Suprapubic skin (tissue), 4 donors: ENCODE measurements around the gene DUSP18.

Experiments
- EP300 ChIP-seq: sonication (generic); formaldehyde crosslinking; IDR thresholded peaks from one replicate; pipeline ENCODE4 v1.6.1; 2017; ENCODE audit warnings: antibody characterized with exemption
- POLR2A ChIP-seq, 2 donors: fragments of 450-650 bp; IDR thresholded peaks; one replicate each; pipeline ENCODE4 v1.6.1; 2017; ENCODE audit warnings: antibody characterized with exemption in 2 of 2, mild to moderate bottlenecking in 2 of 2, moderate library complexity in 2 of 2
- POLR2AphosphoS5 ChIP-seq, 3 donors: sonication (generic); formaldehyde crosslinking; IDR thresholded peaks; one replicate each; pipeline ENCODE4 v1.6.1; 2017; ENCODE audit warnings: antibody characterized with exemption in 3 of 3
- TF ChIP-seq, protein P1 (sequence below), 2 donors: fragments of 200-600 bp in 1 of 2; fragments of 450-650 bp in 1 of 2; sonication (generic) in 1 of 2; IDR thresholded peaks; one replicate each; pipeline ENCODE4 v1.5.1; 2016 to 2019; ENCODE audit warnings: antibody characterized with exemption in 2 of 2, mild to moderate bottlenecking in 1 of 2, moderate library complexity in 1 of 2

DNA sequence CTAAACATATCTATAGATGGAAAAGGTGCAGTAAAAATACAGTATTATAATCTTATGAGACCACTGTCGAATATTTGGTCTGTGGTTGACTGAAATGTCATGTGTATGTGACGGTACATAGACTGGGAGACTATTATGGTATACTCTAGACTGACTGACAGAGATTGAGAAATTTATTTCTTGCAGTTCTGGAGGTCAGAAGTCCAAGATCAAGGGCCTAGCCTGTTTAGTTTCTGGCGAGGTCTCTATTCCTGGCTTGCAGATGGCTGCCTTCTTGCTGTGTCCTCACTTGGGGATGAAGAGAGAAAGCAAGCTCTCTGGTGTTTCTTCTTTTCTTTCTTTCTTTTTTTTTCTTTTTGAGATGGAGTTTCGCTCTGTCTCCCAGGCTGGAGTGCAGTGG, 19.7 kb upstream of the DUSP18 start:
- TF ChIP-seq POLR2AphosphoS5 (IDR thresholded peaks at IDR 0.05) (no peak), POLR2A (IDR thresholded peaks at IDR 0.05) (no peak), EP300 (no peak)
- TF ChIP-seq, protein P1, sequence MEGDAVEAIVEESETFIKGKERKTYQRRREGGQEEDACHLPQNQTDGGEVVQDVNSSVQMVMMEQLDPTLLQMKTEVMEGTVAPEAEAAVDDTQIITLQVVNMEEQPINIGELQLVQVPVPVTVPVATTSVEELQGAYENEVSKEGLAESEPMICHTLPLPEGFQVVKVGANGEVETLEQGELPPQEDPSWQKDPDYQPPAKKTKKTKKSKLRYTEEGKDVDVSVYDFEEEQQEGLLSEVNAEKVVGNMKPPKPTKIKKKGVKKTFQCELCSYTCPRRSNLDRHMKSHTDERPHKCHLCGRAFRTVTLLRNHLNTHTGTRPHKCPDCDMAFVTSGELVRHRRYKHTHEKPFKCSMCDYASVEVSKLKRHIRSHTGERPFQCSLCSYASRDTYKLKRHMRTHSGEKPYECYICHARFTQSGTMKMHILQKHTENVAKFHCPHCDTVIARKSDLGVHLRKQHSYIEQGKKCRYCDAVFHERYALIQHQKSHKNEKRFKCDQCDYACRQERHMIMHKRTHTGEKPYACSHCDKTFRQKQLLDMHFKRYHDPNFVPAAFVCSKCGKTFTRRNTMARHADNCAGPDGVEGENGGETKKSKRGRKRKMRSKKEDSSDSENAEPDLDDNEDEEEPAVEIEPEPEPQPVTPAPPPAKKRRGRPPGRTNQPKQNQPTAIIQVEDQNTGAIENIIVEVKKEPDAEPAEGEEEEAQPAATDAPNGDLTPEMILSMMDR (IDR thresholded peaks at IDR 0.05) = no peak
